GM18505 (cell line): ENCODE data around the gene ABCB9.

Source experiments
- ATAC-seq: cut with Tn5 transposase; IDR thresholded peaks from one replicate; pipeline ENCODE4 v1.9.1; 2021; ENCODE audit not compliant: unreplicated experiment
- POLR2A ChIP-seq: IDR thresholded peaks from 4 replicates; pipeline ENCODE4 v1.6.1; 2011; ENCODE audit warnings: borderline replicate concordance; ENCODE audit not compliant: insufficient read depth, insufficient read length; ENCODE audit errors: extremely low read depth

Gene ABCB9

DNA sequence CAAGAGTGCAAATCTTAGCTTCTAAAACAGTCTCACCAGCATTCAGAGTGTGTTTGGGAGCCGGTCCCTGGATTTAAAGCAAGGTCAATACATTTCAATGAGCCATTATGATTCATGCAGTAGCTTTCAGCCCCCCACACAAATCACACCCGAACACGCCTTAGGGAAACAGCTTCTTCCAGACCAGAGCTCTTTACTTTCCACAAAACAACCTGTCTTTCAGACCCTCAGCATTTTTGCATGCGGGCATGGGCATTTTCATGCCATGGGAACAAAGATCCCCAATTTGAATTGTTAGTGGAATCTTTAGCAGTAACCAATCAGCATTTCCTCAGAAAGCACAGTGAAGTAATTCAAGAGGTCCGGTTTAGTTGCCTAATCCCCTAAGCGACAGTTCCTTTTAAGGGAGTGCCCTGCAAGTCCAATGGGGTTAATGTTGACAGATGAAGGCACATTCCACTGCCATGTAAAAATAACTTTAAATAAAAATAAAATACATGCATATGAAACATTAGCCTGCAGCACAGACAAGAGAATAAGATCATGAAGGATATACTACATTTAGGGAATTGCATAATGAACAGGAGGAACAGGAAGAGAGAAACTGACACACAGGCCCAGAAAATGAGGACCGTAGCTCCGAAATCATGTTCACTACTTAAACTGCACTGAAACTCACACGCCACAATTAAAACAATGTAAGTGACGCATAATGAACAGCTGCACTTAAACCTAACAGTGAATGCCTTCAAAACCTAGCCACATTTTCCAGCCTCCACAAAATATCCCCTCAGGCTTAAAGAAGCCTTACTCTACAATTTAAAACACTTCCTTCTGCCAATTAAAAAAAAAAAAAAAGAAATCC, 74.4 kb downstream of the ABCB9 start:
- no peak for TF ChIP-seq POLR2A
- ATAC-seq: no peak

DNA sequence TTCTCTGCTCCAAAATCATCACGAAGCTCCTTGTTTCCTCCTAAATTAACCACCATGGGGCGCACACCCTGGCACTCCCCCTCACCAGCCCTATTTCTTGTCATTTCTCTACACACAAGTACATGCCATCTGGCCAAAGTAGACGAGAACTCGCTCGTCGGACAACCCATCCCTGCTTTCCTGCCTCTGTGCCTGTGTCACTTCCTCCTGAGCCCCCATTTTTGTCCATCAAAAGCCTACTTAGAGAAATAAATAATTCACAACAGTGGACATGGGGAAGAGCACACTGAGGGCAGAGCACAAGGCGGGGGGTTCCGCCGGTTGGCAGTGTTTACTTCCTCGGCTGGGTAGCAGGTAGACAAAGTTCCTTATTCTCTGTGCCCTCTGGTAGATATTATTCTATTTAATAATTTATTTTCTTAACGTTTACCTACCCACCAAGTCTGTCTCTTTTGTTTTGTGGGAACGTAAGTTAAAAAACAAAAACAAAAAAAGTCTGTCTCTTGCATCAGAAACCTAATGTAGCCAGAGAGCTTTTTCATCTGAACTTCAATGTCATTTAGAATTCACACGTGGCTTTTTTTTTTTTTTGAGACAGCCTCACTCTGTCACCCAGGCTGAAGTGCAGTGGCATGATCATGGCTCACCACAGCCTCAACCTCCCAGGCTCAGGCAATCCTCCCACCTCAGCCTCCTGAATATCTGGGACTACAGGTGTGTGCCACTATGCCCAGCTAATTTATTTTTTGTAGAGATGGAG, 76.3 kb downstream of the ABCB9 start:
- no peak for TF ChIP-seq POLR2A

DNA sequence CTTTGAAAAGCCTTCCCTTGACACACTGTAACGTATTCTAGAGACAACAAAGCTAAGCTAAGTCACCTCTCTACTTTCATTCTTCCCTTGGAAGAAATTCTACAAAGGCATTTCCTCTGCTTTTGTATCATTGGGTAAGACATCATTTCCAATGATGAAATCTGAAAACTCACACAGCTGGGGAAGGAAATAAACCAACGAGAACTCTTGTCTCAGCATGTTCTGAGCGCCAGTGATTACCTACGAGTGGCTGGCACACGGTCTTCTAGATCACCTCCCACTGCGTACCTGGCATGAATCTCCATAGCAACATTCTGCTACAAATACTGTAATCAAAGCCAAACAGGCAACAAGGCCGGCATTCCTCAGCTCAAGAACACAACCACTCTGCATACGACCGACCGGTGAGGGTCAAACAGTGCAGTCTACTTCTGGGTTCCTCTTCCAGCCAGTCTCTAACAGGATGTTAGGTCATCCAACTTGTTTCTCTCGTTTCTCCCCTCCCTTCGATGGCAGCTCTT, 78.0 kb downstream of the ABCB9 start:
- no peak for ATAC-seq
- TF ChIP-seq POLR2A: peak; percentile 49

More for the DNA sequence above, 76.3 kb downstream of the ABCB9 start:
- no peak for ATAC-seq

DNA sequence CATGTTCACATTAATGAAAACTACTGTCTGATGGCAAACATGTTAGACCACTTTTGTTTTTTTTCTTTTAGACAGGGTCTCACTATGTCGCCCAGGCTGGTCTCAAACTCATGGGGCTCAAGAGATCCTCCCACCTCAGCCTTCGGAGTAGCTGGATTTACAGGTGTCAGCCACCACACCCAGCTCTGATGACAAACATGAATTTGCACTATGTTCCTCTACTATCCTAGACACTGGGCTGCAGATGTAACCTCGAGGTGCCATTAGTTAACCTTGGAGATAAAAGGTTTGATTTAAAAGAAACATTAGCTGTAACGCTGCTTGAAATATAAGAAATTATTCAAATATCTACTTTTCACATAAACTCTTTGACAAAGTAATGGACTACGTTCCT, 78.4 kb downstream of the ABCB9 start:
- peak; percentile 22 for ATAC-seq
- no peak for TF ChIP-seq POLR2A

DNA sequence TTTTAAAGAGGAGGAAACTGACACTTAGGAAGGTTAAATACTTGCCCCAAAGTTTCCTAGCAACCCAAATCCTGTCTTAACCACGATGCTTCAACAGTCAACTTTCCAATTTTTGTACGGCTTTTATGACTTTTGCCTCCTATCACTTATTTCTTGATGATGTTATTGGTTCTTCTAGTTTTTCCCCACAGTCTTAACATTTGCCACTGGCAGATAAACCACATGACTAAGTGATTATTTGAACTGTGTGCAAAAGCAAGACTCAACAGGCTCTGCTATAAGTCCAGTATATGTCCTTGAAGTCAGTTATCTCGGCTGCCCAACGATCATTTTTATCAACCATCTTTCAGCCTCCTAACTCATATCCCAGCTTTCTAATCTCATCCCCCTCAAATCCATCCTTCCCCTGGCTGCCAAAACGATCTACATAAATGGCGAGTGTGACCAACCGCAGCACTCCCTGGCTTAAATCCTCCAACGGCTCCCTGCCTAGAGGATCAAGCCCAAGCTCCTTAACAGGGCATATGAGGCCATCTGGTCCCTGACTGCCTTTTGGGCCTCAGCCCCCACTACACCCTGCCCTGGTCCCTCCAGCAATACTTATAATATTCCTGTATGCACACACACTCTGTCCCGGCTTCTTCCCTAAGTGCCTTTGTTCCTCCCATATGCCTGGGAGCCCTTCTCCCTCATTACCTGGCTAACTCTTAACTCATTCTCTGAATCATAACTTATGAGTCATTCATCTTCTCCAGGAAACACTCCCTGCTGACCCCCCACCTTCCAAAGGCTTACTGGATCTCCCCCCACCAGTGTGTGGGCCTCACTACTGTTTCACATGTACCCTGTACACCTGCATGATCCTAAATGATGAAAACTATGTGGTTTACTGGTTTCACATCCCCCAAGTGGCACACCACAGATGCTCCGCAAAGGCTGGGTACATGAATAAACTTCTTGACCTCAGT, 79.1 kb downstream of the ABCB9 start:
- ATAC-seq: peak; percentile 79
- no peak for TF ChIP-seq POLR2A

DNA sequence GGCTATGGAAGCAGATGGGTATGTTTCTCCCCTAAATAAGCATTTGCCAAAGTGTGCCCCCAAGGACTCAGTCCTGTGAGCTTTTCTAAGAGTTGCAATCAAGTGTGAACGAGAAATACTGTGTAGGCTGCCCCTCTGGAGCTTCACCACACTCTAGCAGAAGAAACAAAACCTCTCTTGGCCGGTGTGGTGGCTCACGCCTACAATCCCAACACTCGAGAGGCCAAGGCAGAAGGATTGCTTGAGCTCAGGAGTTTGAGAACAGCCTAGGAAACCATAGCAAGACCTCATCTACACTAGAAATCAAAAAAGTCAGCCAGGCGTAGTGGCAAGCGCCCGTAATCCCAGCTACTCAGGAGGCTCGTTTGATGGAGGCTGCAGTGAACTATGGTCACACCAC, 80.1 kb downstream of the ABCB9 start:
- ATAC-seq: no peak

DNA sequence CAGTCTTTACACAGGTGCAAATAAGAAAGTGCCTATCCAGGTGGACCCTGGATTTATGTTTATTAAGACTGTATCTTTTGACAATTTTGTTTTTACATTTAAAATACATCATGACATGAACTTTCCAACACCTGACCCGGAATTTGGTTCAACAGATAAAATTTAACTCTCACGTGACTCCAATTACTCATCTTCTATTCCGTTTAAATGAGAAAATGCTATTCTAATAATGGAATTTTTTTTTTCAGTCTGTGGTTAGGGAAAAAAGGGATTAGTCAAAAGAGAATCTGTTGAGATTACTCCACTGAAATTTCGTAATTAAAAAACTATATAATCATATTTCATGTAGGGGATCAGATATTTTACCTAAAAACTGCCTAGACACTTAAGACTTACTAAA, 81.4 kb downstream of the ABCB9 start:
- TF ChIP-seq POLR2A: no peak
- ATAC-seq: no peak

More for the DNA sequence above, 80.1 kb downstream of the ABCB9 start:
- TF ChIP-seq POLR2A: no peak

DNA sequence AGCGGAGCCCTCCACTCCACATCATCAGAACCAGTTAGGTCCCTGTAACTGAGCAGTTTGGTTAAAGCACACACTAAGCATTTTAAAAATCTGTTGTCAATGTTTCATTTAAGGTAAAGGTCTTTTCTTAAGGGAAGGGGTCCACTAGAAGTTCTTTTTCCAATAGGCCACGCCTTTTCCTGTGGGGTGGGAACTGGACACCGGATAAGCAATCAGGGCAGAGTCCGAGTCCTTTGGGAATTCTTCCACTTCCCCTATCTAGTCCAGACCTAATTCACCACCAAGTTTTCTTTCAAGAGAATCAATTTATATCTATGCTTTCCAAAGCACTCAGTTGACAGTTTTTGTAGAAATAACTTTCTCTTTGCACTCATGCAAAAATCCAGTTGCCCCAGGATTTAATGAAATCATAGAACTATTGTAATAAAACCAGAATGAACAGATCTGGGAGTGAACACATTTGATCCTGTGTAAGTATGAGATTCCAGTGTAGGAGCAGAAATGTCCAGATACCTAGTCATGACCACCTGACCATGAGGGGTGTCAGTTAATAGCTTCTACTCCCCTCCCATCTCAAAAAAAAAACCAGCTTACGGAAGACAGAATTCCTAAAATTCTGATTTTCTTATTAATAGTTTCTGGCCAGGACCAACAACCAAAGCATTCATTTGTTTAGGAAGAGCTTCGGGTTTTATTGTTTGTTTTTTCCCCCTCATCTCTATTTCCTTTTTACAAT, 82.0 kb downstream of the ABCB9 start:
- no peak for ATAC-seq
- no peak for TF ChIP-seq POLR2A

DNA sequence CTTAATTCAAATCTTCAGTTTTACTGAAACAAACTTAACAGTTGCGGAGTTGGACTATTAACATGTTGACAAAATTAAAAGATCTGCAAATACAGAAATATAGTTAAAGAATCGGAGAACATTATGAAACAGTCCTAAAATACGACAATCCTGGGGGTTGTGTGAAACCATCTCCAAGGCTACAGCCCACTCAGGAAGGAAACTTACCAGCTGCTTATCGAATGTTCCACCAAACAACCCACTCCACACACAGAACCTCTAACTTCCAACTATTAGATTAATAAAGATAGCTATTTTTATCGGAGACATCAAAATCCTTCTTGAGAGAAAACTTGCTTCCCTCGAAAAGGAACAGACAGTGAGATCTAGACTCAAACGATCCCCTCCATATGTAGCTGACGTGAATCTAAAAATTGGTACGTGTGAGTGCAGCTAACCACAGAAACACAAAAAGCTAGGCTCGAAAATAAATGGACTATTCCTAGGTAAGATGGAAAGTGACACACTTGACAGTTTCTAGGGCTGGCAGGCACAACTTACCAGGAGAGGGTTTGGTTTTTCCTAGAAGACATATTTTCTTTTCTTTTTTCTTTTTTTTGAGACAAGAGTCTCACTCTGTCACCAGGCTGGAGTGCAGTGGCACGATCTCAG, 83.2 kb downstream of the ABCB9 start:
- no peak for TF ChIP-seq POLR2A

DNA sequence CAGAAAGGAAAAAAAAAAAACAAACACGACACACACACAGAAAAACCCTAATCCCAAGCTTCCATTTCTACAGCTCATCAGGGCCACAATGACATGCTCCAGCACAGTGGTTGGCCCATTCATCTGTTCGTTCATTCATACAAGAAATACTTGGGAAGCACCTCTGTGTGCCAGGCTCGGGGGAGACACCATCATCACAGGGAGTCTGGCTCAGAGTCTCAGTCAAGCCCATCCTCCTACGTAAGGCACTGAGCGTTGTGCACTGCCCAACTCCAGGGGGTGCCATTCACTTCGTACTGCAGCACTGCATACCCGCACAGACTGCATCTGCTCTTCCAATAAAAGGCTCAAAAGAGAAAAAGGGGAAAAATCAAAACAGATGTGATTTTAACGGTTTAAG, 85.6 kb downstream of the ABCB9 start:
- TF ChIP-seq POLR2A: no peak
- ATAC-seq: no peak

More for the DNA sequence above, 83.2 kb downstream of the ABCB9 start:
- no peak for ATAC-seq

DNA sequence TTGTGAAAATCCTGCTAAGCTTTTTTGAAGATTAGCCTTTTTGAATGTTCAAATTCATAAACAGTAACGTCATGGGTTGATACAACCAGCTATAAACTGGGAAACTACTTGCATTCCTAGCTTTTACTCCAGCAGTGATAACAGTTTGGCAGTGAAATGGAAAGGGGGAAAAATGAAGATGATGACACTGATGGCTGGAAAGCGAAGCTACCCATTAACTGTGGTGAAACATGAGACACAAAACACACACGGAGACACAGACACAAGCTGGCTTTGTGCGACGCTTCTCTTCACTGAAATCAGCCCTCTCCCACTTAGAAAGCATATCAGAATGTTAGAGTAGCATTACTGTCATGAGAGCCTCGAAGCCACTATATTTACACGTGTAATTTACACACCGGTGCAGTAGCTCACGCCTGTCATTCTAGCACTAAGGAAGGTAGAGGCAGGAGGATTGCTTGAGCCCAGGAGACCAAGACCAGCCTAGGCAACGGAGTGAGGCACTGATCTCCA, 86.1 kb downstream of the ABCB9 start:
- ATAC-seq: no peak
- no peak for TF ChIP-seq POLR2A
